H1 (cell line): ENCODE results near the gene DMPK. TPM values are rescaled to one million over a fixed set of nuclear protein-coding genes. Genes with fewer than 3 reads are reported as not detected.

Experiments
- CTCF ChIA-PET: fragments of 300-600 bp; sonication (Branson Sonifier 250); formaldehyde crosslinking; loops from one replicate; lab custom pipeline; 2021; ENCODE audit not compliant: partially characterized antibody; lab: Charles Lee
- POLR2A ChIA-PET: fragments of 300-600 bp; sonication (Branson Sonifier 250); formaldehyde crosslinking; loops from one replicate; lab custom pipeline; 2021; ENCODE audit warnings: inconsistent platforms; ENCODE audit not compliant: partially characterized antibody; lab: Charles Lee
- DNase-seq, 2 experiments: peaks; one replicate each; pipeline versions ENCODE4 v3.0.0 to v3.0.0-alpha.2; 2010 to 2022; ENCODE audit warnings: low spot score in 2 of 2, low read depth in 1 of 2, mixed read lengths in 1 of 2
- FAIRE-seq: peaks from 2 replicates; lab custom pipeline; 2011; peaks lifted over from hg19 to GRCh38; lab: Jason Lieb, UNC
- H2AFZ ChIP-seq: 2 replicates; pipeline ENCODE4 v1.8.1; 2012; ENCODE audit warnings: low read length, inconsistent platforms
- H2AK5ac ChIP-seq: 2 replicates; pipeline ENCODE4 v1.6.1; 2013; ENCODE audit warnings: low read depth, low read length
- H2BK120ac ChIP-seq: replicated peaks from 2 replicates; pipeline ENCODE3; 2013; ENCODE audit warnings: low read depth, low read length, inconsistent platforms
- H2BK12ac ChIP-seq: 2 replicates; pipeline ENCODE4 v1.6.1; 2013; ENCODE audit warnings: low read depth, low read length
- H2BK15ac ChIP-seq: 2 replicates; pipeline ENCODE4 v1.6.1; 2013; ENCODE audit warnings: low read length
- H2BK20ac ChIP-seq: 2 replicates; pipeline ENCODE4 v1.6.1; 2013; ENCODE audit warnings: low read length
- H2BK5ac ChIP-seq: 2 replicates; pipeline ENCODE4 v1.6.1; 2013; ENCODE audit warnings: low read depth, low read length
- H3K14ac ChIP-seq: 2 replicates; pipeline ENCODE4 v1.6.1; 2013; ENCODE audit warnings: inconsistent platforms; ENCODE audit not compliant: insufficient read length
- H3K18ac ChIP-seq: 2 replicates; pipeline ENCODE4 v1.6.1; 2013; ENCODE audit warnings: low read length; ENCODE audit errors: extremely low read depth
- H3K23ac ChIP-seq: 2 replicates; pipeline ENCODE4 v1.6.1; 2013; ENCODE audit warnings: inconsistent platforms; ENCODE audit not compliant: insufficient read length
- H3K23me2 ChIP-seq: 2 replicates; pipeline ENCODE4 v1.6.1; 2013; ENCODE audit warnings: low read depth, low read length
- H3K27ac ChIP-seq: 2 replicates; pipeline ENCODE4 v1.6.1; 2011; ENCODE audit warnings: low read depth, low read length, inconsistent platforms
- H3K27me3 ChIP-seq, 4 experiments: replicated peaks in 1 of 4; 1 replicate in 1 of 4; 2 replicates in 3 of 4; pipeline versions ENCODE4 v1.6.1 to v1.8.1; 2011 to 2013; ENCODE audit warnings: low read length in 3 of 4, mild to moderate bottlenecking in 3 of 4, inconsistent platforms in 2 of 4, mixed read lengths in 2 of 4, moderate library complexity in 1 of 4; ENCODE audit not compliant: control insufficient read depth in 3 of 4, insufficient read depth in 3 of 4; ENCODE audit errors: extremely low read depth in 1 of 4
- H3K36me3 ChIP-seq, 4 experiments: 2 replicates each; pipeline versions ENCODE4 v1.6.1 to v1.8.1; 2011 to 2013; ENCODE audit warnings: mild to moderate bottlenecking in 4 of 4, low read length in 3 of 4, moderate library complexity in 2 of 4, control low read depth in 1 of 4, inconsistent platforms in 1 of 4; ENCODE audit not compliant: insufficient read depth in 4 of 4, control insufficient read depth in 2 of 4
- H3K4ac ChIP-seq: replicated peaks from 2 replicates; pipeline ENCODE3; 2013; ENCODE audit warnings: low read length, low read depth, mixed read lengths, inconsistent platforms; ENCODE audit not compliant: insufficient read length
- H3K4me1 ChIP-seq, 4 experiments: replicated peaks in 1 of 4; 1 replicate in 1 of 4; 2 replicates in 3 of 4; pipeline versions ENCODE4 v1.6.1 to v1.8.1; 2011 to 2013; ENCODE audit warnings: low read length in 3 of 4, inconsistent platforms in 2 of 4, mixed read lengths in 1 of 4; ENCODE audit not compliant: insufficient read depth in 4 of 4, control insufficient read depth in 3 of 4
- H3K4me2 ChIP-seq, 2 experiments: 2 replicates each; pipeline versions ENCODE4 v1.6.1 to v1.8.1; 2011 to 2013; ENCODE audit warnings: low read depth in 2 of 2, low read length in 2 of 2, control low read depth in 1 of 2, inconsistent platforms in 1 of 2, mild to moderate bottlenecking in 1 of 2; ENCODE audit not compliant: insufficient read depth in 1 of 2
- H3K4me3 ChIP-seq, 4 experiments: fragments of 200-600, 300-600 bp in 1 of 4; sonication (generic), shearing (Covaris generic), sonication (Bioruptor Twin) in 1 of 4; 2 replicates each; pipeline versions ENCODE4 v1.5.1 to v1.8.1; 2011 to 2016; ENCODE audit warnings: low read length in 4 of 4, low read depth in 3 of 4, control low read depth in 2 of 4, inconsistent platforms in 2 of 4, mild to moderate bottlenecking in 2 of 4, mixed read lengths in 1 of 4, moderate library complexity in 1 of 4; ENCODE audit not compliant: insufficient read depth in 2 of 4; ENCODE audit errors: extremely low read depth in 1 of 4
- H3K56ac ChIP-seq: replicated peaks from 2 replicates; pipeline ENCODE3; 2013; ENCODE audit warnings: low read depth, mild to moderate bottlenecking, mixed read lengths, low read length, inconsistent platforms; ENCODE audit not compliant: insufficient read length
- H3K79me1 ChIP-seq: 2 replicates; pipeline ENCODE4 v1.6.1; 2013; ENCODE audit warnings: low read depth, low read length, control low read depth
- H3K79me2 ChIP-seq, 2 experiments: 2 replicates each; pipeline versions ENCODE4 v1.6.1 to v1.8.1; 2012 to 2013; ENCODE audit warnings: low read length in 2 of 2, mild to moderate bottlenecking in 2 of 2, inconsistent platforms in 1 of 2; ENCODE audit not compliant: insufficient read depth in 2 of 2, control insufficient read depth in 1 of 2
- H3K9ac ChIP-seq, 4 experiments: replicated peaks in 1 of 4; 1 replicate in 1 of 4; 2 replicates in 3 of 4; pipeline versions ENCODE4 v1.6.1 to v1.8.1; 2011 to 2013; ENCODE audit warnings: low read depth in 3 of 4, low read length in 3 of 4, control low read depth in 2 of 4, mild to moderate bottlenecking in 2 of 4, moderate library complexity in 2 of 4, inconsistent platforms in 1 of 4; ENCODE audit errors: extremely low read depth in 1 of 4
- H3K9me3 ChIP-seq, 2 experiments: 2 replicates each; pipeline versions ENCODE4 v1.6.1 to v1.8.1; 2012 to 2013; ENCODE audit warnings: mild to moderate bottlenecking in 2 of 2, moderate library complexity in 2 of 2, control low read depth in 1 of 2, inconsistent platforms in 1 of 2, low read depth in 1 of 2, low read length in 1 of 2, mixed read lengths in 1 of 2; ENCODE audit not compliant: insufficient read depth in 2 of 2
- H4K20me1 ChIP-seq, 2 experiments: replicated peaks in 1 of 2; 2 replicates each; pipeline versions ENCODE3 to v1.8.1; 2011 to 2013; ENCODE audit warnings: inconsistent platforms in 2 of 2, low read length in 2 of 2, mild to moderate bottlenecking in 1 of 2; ENCODE audit not compliant: insufficient read depth in 2 of 2, control insufficient read depth in 1 of 2
- H4K5ac ChIP-seq: 2 replicates; pipeline ENCODE4 v1.6.1; 2013; ENCODE audit warnings: low read length, low read depth, mixed read lengths, inconsistent platforms; ENCODE audit not compliant: insufficient read length
- H4K8ac ChIP-seq: 2 replicates; pipeline ENCODE4 v1.8.0; 2013; ENCODE audit warnings: mild to moderate bottlenecking, moderate library complexity, low read length, inconsistent platforms; ENCODE audit not compliant: insufficient read depth; ENCODE audit errors: extremely low read depth
- H4K91ac ChIP-seq: replicated peaks from 2 replicates; pipeline ENCODE3; 2013; ENCODE audit warnings: low read length, mixed read lengths, inconsistent platforms; ENCODE audit not compliant: insufficient read length
- JUN ChIP-seq: IDR thresholded peaks from 2 replicates; pipeline ENCODE4 v1.6.1; 2011; ENCODE audit warnings: low read depth, mild to moderate bottlenecking, improper control_type of control experiment, low read length
- KDM1A ChIP-seq: fragments of 200-600, 300-600 bp; sonication (generic); IDR thresholded peaks from 2 replicates; pipeline ENCODE4 v1.7.1; 2016; ENCODE audit warnings: mild to moderate bottlenecking, low read length, borderline replicate concordance
- WGBS, 2 experiments: shearing (Covaris generic) in 1 of 2; methylation state at CpG; one replicate each; pipeline versions ENCODE4 v1.1.6 to v1.1.7; 2013 to 2015; ENCODE audit warnings: low lambda C conversion rate in 2 of 2, mixed read lengths in 2 of 2, inconsistent platforms in 1 of 2, low coverage in 1 of 2, missing lambda C conversion rate in 1 of 2; ENCODE audit not compliant: insufficient replicate concordance in 2 of 2, insufficient coverage in 1 of 2, insufficient read length in 1 of 2; ENCODE audit errors: extremely low coverage in 1 of 2, missing lambda C conversion rate in 1 of 2; 5-methylcytosine and 5-hydroxymethylcytosine counted together
- polyA plus RNA-seq, 7 experiments: library from polyadenylated mRNA; depleted of rRNA in 3 of 7; stranded (reverse) in 5 of 7; unstranded in 2 of 7; fragments of >200 nt in 5 of 7; fragments of 200-250 nt in 2 of 7; gene quantifications; 1 replicate in 5 of 7; 2 replicates in 1 of 7; 4 replicates in 1 of 7; pipeline versions ENCODE4 v1.2.1 to v1.2.3, GENCODE V29; 2011 to 2013; ENCODE audit warnings: missing spikeins in 2 of 7, mixed read lengths in 2 of 7
- total RNA-seq: library from RNA; stranded (reverse); fragmentation: NEBNext Ultra II Directional; extraction: Animal tissue kit (Norgen Biotek cat#: 25700); gene quantifications from 2 replicates; pipeline ENCODE4 v1.2.1, GENCODE V29; 2021

DMPK gene
- total and polyA plus RNA-seq, 2 of the 8 experiments (the other 6 are each of a cell fraction or from before 2014, with no cell fraction given) = 13.7 to 27.4 TPM

- H2BK20ac ChIP-seq = no peak overlapping the region
- H3K14ac ChIP-seq = no peak overlapping the region
- H3K27ac ChIP-seq = no peak overlapping the region
- H3K23me2 ChIP-seq = peaks cover 4% of the 10 kb centered on the region; the same call in 1 of the 2 replicates
- no peak overlapping the region for H4K91ac ChIP-seq
- no peak overlapping the region for H3K23ac ChIP-seq
- H3K79me1 ChIP-seq = peaks cover 10% of the 10 kb centered on the region
- no peak overlapping the region for H3K56ac ChIP-seq
- no peak overlapping the region for H3K9ac ChIP-seq
- peaks cover 0 to 3% of the 10 kb centered on the region in 2 experiments for H4K20me1 ChIP-seq
- TF ChIP-seq JUN (no peak), KDM1A (0 out of 2 replicates have a peak, but pooled peaks have one; percentile 56)
- H3K4me3 ChIP-seq = no peak overlapping the region
- no peak overlapping the region for H3K4ac ChIP-seq
- H3K4me1 ChIP-seq = peaks cover 0 to 6% (median 5%) of the 10 kb centered on the region in 4 experiments; a peak in 3 of 7 replicates
- H2BK12ac ChIP-seq = no peak overlapping the region
- no peak overlapping the region for H3K18ac ChIP-seq
- H3K27me3 ChIP-seq = no peaks in the 10 kb centered on the region
- H3K79me2 ChIP-seq = peaks cover 0 to 12% of the 10 kb centered on the region in 2 experiments; a peak in 2 of 4 replicates
- CTCF ChIA-PET = interaction anchor here (1.0 to 3.7 kb wide), 6 partner anchors 9 to 106 kb away, joined by 3 to 12 read pairs (median 4); partner anchors contain the start of gene DMPK
- no peaks in the 10 kb centered on the region for H3K9me3 ChIP-seq
- WGBS, 2 experiments = 92% methylated on average over 2 of the region's 2 CpGs; no CpG with 5 or more reads in 1 of the 2 experiments
- DNase-seq = no peak
- peaks cover 0 to 4% (median 2%) of the 10 kb centered on the region in 4 experiments; a peak in 3 of 8 replicates for H3K36me3 ChIP-seq
- H2BK15ac ChIP-seq = no peak overlapping the region
- H2AFZ ChIP-seq = no peak overlapping the region
- no peak overlapping the region for H4K5ac ChIP-seq
- no peak overlapping the region for H2AK5ac ChIP-seq
- POLR2A ChIA-PET = interaction anchor here (1.1 to 4.3 kb wide), 4 partner anchors 9 to 69 kb away, joined by 3 to 27 read pairs (median 4); partner anchors contain the start of genes SIX5 and SYMPK
- H4K8ac ChIP-seq = no peak overlapping the region
- no peak overlapping the region for H2BK120ac ChIP-seq
- H3K4me2 ChIP-seq = no peak overlapping the region
- no peak overlapping the region for H2BK5ac ChIP-seq
- no peak for FAIRE-seq
Observed at GRCh38 chr19:45794627-45795026, 12.3 kb upstream of the DMPK start.
